Astrocyte (in vitro differentiated cells and primary cell): ENCODE results near the gene ITLN1. TPM values are rescaled to one million over a fixed set of nuclear protein-coding genes. Genes with fewer than 3 reads are reported as not detected.

Experiments
- DNase-seq: peaks from one replicate; pipeline ENCODE4 v3.0.0-alpha.2; 2010; ENCODE audit warnings: low read depth
- FAIRE-seq: peaks from 2 replicates; lab custom pipeline; 2011; peaks lifted over from hg19 to GRCh38; lab: Jason Lieb, UNC
- H2AFZ ChIP-seq: 2 replicates; pipeline ENCODE4 v1.6.0; 2012; ENCODE audit warnings: low read depth, low read length, inconsistent platforms
- H3K27ac ChIP-seq: 2 replicates; pipeline ENCODE4 v1.5.1; 2011; ENCODE audit warnings: low read depth, low read length, inconsistent platforms
- H3K27me3 ChIP-seq: 2 replicates; pipeline ENCODE4 v1.6.0; 2011; ENCODE audit warnings: low read length, inconsistent platforms; ENCODE audit not compliant: insufficient read depth
- H3K36me3 ChIP-seq: 2 replicates; pipeline ENCODE4 v1.5.1; 2011; ENCODE audit warnings: low read length, inconsistent platforms; ENCODE audit not compliant: insufficient read depth
- H3K4me1 ChIP-seq: 2 replicates; pipeline ENCODE4 v1.5.1; 2011; ENCODE audit warnings: low read length, inconsistent platforms; ENCODE audit not compliant: insufficient read depth
- H3K4me2 ChIP-seq: 2 replicates; pipeline ENCODE4 v1.6.0; 2012; ENCODE audit warnings: low read length, inconsistent platforms
- H3K4me3 ChIP-seq: 2 replicates; pipeline ENCODE4 v1.5.1; 2011; ENCODE audit warnings: low read depth, mild to moderate bottlenecking, low read length, inconsistent platforms; ENCODE audit not compliant: insufficient read depth
- H3K79me2 ChIP-seq: 2 replicates; pipeline ENCODE4 v1.6.0; 2012; ENCODE audit warnings: mild to moderate bottlenecking, low read length, inconsistent platforms; ENCODE audit not compliant: insufficient read depth
- H3K9ac ChIP-seq: 2 replicates; pipeline ENCODE4 v1.6.0; 2012; ENCODE audit warnings: mild to moderate bottlenecking, low read length, inconsistent platforms
- H3K9me3 ChIP-seq: 2 replicates; pipeline ENCODE4 v1.5.1; 2012; ENCODE audit warnings: low read depth, mild to moderate bottlenecking, low read length, inconsistent platforms; ENCODE audit not compliant: insufficient read depth
- H4K20me1 ChIP-seq: 2 replicates; pipeline ENCODE4 v1.6.0; 2012; ENCODE audit warnings: low read length, inconsistent platforms; ENCODE audit not compliant: insufficient read depth
- H3K27ac Mint-ChIP-seq: one replicate; pipeline ENCODE4 v1.8.0; 2021; ENCODE audit warnings: mild to moderate bottlenecking, mixed read lengths; ENCODE audit not compliant: unreplicated experiment
- H3K27me3 Mint-ChIP-seq: one replicate; pipeline ENCODE4 v1.8.0; 2021; ENCODE audit warnings: low read depth, mixed read lengths; ENCODE audit not compliant: unreplicated experiment
- H3K36me3 Mint-ChIP-seq: one replicate; pipeline ENCODE4 v1.8.0; 2021; ENCODE audit warnings: low read depth, mixed read lengths; ENCODE audit not compliant: unreplicated experiment
- H3K4me1 Mint-ChIP-seq: one replicate; pipeline ENCODE4 v1.8.0; 2021; ENCODE audit warnings: low read depth, mixed read lengths; ENCODE audit not compliant: unreplicated experiment
- H3K4me3 Mint-ChIP-seq: one replicate; pipeline ENCODE4 v1.8.0; 2021; ENCODE audit warnings: mild to moderate bottlenecking, moderate library complexity, mixed read lengths; ENCODE audit not compliant: unreplicated experiment
- H3K9me3 Mint-ChIP-seq: one replicate; pipeline ENCODE4 v1.8.0; 2021; ENCODE audit warnings: mild to moderate bottlenecking, mixed read lengths; ENCODE audit not compliant: unreplicated experiment
- EZH2 ChIP-seq: IDR thresholded peaks from 2 replicates; pipeline ENCODE4 v1.6.1; 2012; ENCODE audit warnings: mild to moderate bottlenecking, low read length, inconsistent platforms; ENCODE audit not compliant: insufficient read depth
- total RNA-seq: library from RNA; stranded (reverse); gene quantifications from 2 replicates; pipeline ENCODE4 v1.2.1, GENCODE V29; 2021
- TF ChIP-seq, protein P1 (sequence below): IDR thresholded peaks from 2 replicates; pipeline ENCODE4 v1.5.1; 2011; ENCODE audit warnings: low read depth, mild to moderate bottlenecking, inconsistent platforms, low read length, moderate library complexity; ENCODE audit not compliant: insufficient read depth

Gene ITLN1
- total RNA-seq, 1 donor from 2014 or later, result not detected

GRCh38 chr1:160837558-160838205 is 47.3 kb downstream of the ITLN1 start:
- H3K9me3 ChIP-seq, result no peaks in the 10 kb centered on the region
- H3K27ac Mint-ChIP-seq, result peak overlapping the region; percentile 56
- no peak overlapping the region for H2AFZ ChIP-seq
- peaks cover 3% of the 10 kb centered on the region for H3K4me1 Mint-ChIP-seq
- no peaks in the 10 kb centered on the region for H3K36me3 Mint-ChIP-seq
- no peak for FAIRE-seq
- H3K4me2 ChIP-seq, result no peak overlapping the region
- no peaks in the 10 kb centered on the region for H4K20me1 ChIP-seq
- DNase-seq, result peak; percentile 6
- H3K4me3 ChIP-seq, result no peak overlapping the region
- H3K9ac ChIP-seq, result no peak overlapping the region
- no peak for TF ChIP-seq EZH2
- TF ChIP-seq, protein P1, sequence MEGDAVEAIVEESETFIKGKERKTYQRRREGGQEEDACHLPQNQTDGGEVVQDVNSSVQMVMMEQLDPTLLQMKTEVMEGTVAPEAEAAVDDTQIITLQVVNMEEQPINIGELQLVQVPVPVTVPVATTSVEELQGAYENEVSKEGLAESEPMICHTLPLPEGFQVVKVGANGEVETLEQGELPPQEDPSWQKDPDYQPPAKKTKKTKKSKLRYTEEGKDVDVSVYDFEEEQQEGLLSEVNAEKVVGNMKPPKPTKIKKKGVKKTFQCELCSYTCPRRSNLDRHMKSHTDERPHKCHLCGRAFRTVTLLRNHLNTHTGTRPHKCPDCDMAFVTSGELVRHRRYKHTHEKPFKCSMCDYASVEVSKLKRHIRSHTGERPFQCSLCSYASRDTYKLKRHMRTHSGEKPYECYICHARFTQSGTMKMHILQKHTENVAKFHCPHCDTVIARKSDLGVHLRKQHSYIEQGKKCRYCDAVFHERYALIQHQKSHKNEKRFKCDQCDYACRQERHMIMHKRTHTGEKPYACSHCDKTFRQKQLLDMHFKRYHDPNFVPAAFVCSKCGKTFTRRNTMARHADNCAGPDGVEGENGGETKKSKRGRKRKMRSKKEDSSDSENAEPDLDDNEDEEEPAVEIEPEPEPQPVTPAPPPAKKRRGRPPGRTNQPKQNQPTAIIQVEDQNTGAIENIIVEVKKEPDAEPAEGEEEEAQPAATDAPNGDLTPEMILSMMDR, result no peak
- no peaks in the 10 kb centered on the region for H3K79me2 ChIP-seq
- no peak overlapping the region for H3K4me3 Mint-ChIP-seq
- H3K27me3 Mint-ChIP-seq, result peaks cover 38% of the 10 kb centered on the region
- no peak overlapping the region for H3K27ac ChIP-seq
- no peaks in the 10 kb centered on the region for H3K36me3 ChIP-seq
- no peaks in the 10 kb centered on the region for H3K9me3 Mint-ChIP-seq
- no peaks in the 10 kb centered on the region for H3K27me3 ChIP-seq
- peaks cover 3% of the 10 kb centered on the region for H3K4me1 ChIP-seq

- no peak overlapping the region for H3K4me3 ChIP-seq
- H4K20me1 ChIP-seq, result no peaks in the 10 kb centered on the region
- no peaks in the 10 kb centered on the region for H3K36me3 ChIP-seq
- no peak overlapping the region for H3K4me2 ChIP-seq
- no peaks in the 10 kb centered on the region for H3K9me3 Mint-ChIP-seq
- no peak for FAIRE-seq
- H3K4me1 Mint-ChIP-seq, result peaks cover 3% of the 10 kb centered on the region
- H3K27me3 ChIP-seq, result no peaks in the 10 kb centered on the region
- H3K36me3 Mint-ChIP-seq, result no peaks in the 10 kb centered on the region
- peaks cover 34% of the 10 kb centered on the region for H3K27me3 Mint-ChIP-seq
- no peak for DNase-seq
- H3K9me3 ChIP-seq, result no peaks in the 10 kb centered on the region
- H3K9ac ChIP-seq, result no peak overlapping the region
- no peaks in the 10 kb centered on the region for H3K79me2 ChIP-seq
- no peak overlapping the region for H3K27ac Mint-ChIP-seq
- no peak overlapping the region for H2AFZ ChIP-seq
- H3K4me3 Mint-ChIP-seq, result no peak overlapping the region
- no peak overlapping the region for H3K27ac ChIP-seq
- TF ChIP-seq, protein P1, result no peak
- no peak for TF ChIP-seq EZH2
- peaks cover 3% of the 10 kb centered on the region for H3K4me1 ChIP-seq
Observed at GRCh38 chr1:160836981-160837557, 47.9 kb downstream of the ITLN1 start.

GRCh38 chr1:160836561-160836960 is 48.4 kb downstream of the ITLN1 start:
- Mint-ChIP-seq H3K9me3 (no peaks in the 10 kb centered on the region), H3K4me3 (no peak overlapping the region), H3K4me1 (peaks cover 3% of the 10 kb centered on the region), H3K27me3 (peaks cover 30% of the 10 kb centered on the region), H3K27ac (no peak overlapping the region), H3K36me3 (no peaks in the 10 kb centered on the region)
- DNase-seq, result no peak
- Histone ChIP-seq H3K27ac (no peak overlapping the region), H2AFZ (no peak overlapping the region), H3K27me3 (no peaks in the 10 kb centered on the region), H3K9ac (no peak overlapping the region), H3K9me3 (no peaks in the 10 kb centered on the region), H4K20me1 (no peaks in the 10 kb centered on the region), H3K4me3 (no peak overlapping the region), H3K79me2 (no peaks in the 10 kb centered on the region), H3K4me1 (peaks cover 3% of the 10 kb centered on the region), H3K4me2 (no peak overlapping the region), H3K36me3 (no peaks in the 10 kb centered on the region)
- TF ChIP-seq EZH2, result no peak
- TF ChIP-seq, protein P1, result no peak
- FAIRE-seq, result no peak
